Umbilical cord (tissue), 2 donors: ENCODE results near the gene ALX3. TPM values are rescaled to one million over a fixed set of nuclear protein-coding genes. Genes with fewer than 3 reads are reported as not detected.
"Not testable (repeated sequence)": the region's sequence is repeated elsewhere in the genome, so short reads cannot be mapped to it uniquely, and the experiment has no call there.

Experiments
- DNase-seq: peaks from one replicate; pipeline ENCODE4 v3.0.0-alpha.2; 2015; ENCODE audit warnings: low spot score
- total RNA-seq: library from RNA; depleted of rRNA; stranded (reverse); fragments of >200 nt; gene quantifications from one replicate; pipeline ENCODE4 v1.2.3, GENCODE V29; 2014; ENCODE audit warnings: low replicate concordance; ENCODE audit not compliant: insufficient read depth

ALX3 gene
- total RNA-seq, 1 donor from 2014 or later, result 0.48 TPM

DNA sequence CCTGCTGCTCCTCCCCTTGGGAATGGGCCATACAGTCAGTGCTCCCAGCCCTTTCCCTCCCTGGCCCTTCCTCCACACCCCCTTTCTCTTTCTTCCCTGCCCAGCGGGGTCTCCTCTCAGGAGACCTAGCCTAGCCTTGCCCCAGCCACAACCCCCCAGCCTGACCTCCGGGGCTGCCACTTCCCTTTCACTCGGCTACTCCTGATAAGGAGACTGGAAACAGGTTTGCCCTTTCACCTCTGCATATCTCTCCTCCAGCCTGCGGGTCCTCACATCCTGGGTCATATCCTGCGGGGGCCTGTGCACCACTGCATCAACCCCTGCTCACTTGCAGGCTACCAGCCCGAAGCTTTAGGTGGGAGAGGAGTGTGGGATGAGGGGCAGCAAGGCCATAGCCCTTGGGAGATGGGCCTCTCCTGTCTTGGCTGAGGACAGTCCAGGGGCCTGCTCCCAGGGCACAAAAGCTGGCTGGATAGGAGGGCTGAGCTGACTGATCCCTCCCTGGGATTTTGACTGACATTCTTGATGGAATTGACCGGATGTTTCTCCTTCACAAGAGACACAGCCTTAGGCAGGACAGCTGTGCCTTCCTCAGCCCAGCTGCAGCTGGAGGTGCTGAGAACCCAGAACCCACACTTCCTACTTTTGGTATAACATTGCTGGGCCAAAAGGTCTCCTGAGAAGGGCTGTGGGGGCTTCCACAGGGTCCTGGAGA is 19.2 kb upstream of the ALX3 start:
- no peak for DNase-seq

DNA sequence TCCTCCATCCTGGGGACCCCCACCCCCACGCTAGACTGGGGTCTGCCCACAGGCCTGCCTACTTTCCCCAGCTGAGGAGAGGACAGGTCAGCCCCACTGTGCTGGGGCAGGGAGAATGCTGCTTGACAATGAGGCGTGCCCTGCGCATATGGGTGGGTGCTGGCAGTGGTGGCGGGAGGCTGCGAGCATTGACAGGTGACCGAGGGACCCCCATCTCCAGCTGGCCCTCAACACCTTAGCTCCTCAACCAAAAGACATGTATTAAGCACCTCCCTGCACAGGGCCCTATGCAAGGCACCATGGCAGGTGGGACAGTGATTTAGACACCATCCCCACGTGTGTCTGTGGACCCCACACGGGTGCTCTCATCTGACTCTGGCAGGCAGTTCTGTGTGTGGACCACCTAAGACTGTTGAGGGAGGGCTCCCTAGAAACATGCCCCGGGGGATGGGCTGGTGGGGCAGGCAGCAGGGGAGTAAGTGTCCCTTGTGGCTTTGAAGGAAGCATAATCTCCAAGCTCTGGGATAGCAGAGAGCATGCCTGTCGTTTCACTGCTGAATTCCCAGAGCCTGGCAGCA is 18.4 kb upstream of the ALX3 start:
- DNase-seq, result no peak

DNA sequence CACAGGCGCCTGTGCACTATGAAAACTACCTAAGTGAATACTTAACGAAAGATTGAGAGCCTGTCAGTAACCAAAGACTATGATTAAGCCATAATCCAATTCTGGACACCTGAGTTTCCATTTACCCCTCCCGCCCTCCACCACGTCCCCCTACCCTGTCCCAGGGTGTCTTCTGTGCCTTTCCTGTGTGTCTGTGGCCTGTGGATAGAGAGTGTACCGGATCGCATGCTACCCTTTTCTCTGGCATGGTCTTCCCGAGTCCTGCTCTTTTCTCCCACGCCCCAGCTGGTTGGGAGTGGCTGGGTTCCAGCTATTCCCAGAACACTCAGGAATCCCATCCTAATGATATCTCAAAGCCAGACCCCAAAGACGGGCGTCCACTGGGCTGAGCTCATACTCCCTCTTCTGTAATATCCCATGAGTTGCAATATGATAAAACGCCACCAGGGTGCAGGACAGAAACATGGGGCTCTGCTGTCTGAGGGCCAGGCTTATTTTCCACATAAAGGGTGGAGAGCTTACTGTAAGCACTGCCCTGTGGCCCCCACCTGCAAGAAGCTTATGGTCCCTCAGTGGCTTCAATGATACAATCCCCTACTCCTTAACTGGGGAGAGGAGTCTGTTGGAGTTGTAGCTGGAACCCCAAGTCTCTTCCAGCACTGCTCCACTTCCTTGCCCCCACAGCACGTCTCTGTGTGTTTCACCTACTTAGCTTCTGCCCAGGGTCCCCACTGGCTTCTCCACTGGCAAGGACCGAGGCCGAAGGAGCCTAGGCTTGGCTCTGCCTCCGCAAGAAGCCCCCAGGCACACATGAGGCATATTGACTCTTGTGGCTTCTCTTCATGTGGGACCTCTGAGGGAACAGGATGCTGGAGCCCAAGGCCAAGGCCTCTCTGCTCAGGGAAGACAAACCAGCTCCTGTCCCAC is 17.6 kb upstream of the ALX3 start:
- peak; percentile 56 for DNase-seq

DNA sequence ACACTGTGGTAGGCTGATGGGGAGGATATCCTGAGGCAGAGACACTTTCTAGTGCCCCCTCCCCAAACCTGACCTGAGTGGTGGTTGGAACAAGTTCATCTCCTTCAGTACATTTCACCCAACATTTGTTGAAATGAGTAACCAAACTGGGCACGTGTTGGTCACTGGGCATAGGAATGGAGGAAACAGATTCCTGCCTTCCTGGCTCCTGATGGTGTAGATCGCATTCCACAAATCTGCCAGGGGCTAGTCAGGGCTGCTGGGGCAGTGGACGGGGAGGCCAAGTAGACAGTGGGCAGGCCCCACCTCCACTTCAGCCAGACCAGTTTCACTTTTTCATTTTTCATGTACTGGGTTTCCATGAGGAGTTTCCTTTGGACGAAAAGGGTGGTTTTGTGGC is 16.5 kb upstream of the ALX3 start:
- DNase-seq, result no peak

DNA sequence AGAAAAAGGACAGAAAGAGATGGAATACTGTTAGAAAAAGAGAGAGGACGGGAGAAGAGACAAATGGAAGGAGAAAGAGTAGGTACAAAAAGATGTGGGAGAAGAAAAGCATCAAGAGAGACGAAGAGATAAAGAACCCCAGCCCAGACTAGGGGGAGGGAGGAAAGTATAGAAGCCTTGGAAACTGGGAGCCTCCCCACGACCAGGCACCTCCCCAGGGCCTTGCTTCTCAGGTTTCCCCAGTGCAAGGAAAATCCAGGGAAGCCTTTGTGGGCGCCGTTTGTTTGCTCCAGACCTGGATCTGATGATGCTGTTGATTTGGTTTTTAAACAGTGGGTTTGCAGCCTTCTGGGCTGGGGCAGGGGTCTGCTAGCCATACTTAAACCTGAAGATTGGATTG is 15.2 kb upstream of the ALX3 start:
- DNase-seq, result no peak

DNA sequence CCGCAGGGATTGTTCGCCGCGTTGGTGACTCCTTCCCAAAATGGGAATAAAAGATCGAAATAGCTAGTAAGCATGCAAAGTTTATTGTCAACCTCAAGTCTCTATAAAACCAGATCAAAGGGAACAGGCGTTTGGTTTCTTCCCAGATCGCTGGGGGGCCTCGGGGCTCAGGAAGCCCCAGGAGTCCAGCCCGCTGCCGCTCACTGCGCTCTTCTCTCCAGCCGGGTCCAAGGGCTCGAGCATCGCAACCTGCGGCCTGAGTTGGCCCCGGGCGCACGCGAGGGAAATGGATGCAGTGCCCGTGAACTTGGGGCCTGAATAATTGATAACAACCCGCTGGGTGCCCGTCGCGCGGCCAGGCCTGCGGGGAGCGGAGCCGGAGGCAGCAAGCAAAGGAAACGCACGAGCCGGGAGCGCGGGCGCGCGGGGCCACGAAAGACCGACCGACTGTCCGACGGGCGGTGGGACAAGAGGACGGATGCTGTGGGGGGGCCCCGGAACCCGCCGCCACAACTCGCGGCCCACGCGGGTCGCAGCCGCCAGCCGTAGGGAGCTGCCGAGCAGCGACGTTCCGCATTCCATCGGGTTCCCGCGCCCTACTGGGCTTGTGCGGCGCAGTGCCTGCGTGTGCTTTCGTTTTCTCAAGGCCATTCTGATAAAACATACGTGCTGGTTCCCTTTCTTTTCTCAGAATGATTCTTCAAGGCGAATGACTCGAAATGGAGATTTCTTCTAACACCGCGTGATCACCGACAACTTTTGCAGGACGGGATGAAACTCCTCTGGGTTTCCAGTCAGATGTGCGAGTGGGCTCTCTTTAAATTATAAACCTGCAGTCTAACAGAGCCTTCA is 14.0 kb upstream of the ALX3 start:
- DNase-seq, result peak; percentile 65

DNA sequence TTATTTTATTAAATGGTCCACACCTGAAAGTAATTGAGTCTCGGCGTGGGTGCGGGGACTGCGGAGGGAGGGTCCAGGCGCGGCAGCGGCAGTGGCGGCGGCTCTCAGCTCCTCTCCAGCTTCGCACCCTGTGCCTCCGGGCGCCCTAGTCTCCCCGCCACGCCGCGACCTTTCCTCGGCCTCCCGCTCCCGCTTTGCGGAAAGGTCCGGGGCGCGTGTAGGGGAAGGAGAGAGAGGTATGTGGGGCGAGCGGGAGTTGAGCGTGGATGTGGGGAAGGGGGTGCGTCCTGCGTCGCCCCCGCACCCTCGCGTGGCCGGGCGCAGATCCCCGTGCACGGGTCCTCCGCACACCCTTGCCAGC is 13.4 kb upstream of the ALX3 start:
- DNase-seq, result no peak

DNA sequence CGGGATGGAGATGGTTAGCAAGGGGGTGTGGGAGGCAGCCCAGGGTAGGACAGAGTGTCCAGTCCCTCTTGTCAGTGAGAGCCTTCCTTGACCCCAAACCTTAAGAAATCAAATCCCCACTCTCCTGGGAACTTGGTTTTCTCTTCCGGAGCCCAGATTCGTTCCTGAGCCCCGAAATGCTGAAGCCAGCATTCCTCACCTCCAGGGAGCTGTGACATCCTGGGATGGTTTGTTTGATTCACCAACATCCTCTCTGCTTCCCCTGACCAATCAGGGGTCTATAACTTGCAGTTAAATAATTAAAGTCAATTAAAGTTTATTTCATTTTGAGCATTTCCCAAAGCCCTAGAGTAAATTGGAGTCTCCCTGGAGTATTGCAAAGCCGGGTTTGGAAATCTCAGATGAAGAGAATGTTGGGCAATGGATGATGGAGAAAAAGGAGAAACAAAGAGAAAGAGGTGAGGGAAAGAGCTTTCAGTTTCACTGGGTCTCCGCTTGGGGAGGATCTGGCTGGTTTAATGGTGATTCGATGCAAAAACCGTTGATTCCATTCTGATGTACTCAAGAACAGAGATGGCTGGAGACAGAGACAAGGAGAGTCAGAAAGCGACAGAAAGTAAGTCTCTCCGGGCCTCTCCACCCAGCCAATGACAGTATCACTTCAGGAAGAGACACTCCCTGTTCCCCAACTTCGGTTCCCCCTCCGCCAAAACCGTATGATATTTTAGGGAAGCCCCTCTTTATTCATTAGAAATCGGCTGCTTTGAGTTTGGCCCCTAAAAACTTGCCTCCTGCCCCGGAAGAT is 12.8 kb upstream of the ALX3 start:
- no peak for DNase-seq

DNA sequence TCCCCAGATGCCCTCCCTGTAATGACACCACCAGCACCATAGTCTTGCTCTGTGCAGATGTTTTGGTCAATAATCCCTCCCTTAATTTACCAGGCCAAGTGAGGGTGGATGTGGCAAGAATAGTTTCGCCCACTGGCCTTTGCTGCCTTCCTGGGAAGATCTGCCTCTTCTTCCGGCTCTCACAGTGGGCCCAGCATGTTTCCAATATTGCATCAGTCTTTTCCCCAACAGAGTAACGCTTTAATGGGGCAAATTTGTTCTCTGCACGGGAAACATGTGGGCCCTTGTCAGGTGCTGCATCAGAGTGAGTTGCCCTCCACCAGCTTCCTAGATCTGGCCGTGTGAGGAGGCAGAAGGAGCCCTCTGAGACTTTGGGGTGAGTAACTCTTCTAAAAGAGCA is 12.0 kb upstream of the ALX3 start:
- DNase-seq, result no peak

DNA sequence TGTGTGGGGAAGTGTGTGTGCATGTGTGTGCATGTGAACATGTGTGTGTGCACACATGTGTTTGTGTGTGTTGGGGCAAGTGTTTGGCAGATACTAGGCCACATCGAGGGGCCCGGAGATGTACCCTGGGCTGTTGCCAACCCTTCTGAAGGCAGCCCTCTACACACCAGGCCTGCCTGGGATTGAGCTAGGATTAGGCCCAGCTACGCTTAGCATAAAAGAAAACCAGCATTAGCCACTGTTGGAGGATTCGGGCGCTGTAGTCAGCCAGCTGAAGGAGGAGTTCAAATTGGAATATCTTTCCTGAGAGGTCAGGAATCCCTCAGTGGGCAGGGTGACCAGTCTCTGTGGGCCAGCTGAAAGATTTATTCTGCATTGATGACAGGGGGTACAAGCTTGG is 10.6 kb upstream of the ALX3 start:
- DNase-seq, result peak; percentile 91

DNA sequence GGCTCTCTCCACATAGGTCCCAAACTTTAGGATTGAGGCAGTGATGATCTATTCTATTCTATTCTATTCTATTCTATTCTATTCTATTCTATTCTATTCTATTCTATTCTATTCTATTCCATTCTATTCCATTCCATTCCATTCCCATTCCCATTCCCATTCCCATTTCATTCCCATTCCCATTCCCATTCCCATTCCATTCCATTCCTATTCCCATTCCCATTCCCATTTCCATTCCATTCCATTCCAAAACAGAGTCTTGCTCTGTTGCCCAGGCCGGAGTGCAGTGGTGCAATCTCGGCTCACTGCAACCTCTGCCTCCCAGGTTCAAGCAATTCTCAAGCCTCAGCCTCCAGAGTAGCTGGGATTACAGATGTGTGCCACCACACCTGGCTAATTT is 9.5 kb upstream of the ALX3 start:
- DNase-seq, result not testable (repeated sequence)

DNA sequence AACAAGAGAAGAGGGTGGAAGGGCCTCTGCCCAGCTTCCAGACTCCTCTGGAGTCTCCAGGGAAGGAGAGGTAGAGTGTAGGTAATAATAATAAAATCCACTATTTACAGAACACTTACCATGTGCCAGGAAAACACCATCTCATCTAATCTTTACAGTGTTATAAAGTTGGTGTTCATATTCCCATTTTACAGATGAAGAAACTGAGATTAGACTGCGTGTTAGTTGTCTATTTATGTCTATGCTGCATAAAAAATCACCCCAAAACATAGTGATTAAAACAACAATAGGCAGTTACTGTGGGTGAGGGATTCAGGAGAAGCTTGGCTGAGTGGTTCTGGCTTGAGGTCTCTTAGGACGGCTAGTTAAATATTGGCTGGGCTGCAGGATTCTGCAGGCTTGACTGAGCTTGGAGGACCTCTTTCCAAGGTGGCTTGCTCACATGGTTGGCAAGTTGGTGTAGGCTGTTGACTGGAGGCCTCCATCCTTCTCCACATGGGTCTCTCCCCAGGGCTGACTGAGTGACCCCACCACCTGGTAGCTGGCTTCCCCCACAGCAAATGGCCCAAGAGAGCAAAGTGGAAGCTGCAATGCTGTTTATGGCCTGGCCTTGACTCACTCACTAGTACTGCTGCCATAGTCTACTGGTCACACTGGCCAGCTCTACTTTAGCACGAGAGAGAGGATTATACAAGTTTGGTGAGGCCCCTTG is 6.5 kb upstream of the ALX3 start:
- DNase-seq, result no peak

DNA sequence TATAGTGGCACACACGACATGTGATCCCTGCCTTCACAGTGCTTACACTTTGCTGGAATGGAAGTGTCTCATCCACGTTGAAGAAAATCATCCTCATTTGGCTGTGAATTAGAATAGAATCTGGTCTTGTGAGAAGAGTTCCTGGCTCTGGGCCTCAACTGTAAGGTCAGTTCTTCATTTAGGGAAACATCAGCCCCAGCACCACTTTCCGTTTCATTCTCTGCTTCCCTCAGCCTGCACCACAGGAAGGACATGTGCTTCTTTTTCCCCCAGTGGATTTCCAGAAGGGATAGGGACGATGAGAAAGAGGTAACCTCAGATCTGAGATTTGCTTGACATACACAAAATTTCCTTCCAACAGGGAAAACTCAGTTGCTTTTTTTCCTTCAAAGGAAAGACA is 3.7 kb upstream of the ALX3 start:
- no peak for DNase-seq

DNA sequence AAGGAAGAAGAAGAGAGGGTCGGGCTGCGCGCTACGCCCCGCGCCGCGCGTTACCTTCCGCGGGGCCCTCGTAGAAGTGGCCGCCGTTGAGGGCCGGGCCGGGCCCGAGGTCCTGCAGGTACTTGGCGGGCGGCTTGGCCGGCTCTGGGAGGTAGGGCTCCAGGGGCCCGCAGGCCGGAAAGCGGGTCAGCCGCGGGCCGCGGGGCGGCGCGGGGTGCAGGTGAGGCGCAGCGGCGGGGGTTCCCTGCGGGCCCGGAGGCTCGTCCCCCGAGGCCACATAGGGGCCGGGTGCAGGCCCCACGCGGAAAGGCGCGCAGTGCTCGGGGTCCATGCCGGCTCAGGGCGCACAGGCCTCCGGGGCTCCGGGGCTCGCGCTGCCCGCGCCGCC is 196 bp downstream of the ALX3 start:
- no peak for DNase-seq

DNA sequence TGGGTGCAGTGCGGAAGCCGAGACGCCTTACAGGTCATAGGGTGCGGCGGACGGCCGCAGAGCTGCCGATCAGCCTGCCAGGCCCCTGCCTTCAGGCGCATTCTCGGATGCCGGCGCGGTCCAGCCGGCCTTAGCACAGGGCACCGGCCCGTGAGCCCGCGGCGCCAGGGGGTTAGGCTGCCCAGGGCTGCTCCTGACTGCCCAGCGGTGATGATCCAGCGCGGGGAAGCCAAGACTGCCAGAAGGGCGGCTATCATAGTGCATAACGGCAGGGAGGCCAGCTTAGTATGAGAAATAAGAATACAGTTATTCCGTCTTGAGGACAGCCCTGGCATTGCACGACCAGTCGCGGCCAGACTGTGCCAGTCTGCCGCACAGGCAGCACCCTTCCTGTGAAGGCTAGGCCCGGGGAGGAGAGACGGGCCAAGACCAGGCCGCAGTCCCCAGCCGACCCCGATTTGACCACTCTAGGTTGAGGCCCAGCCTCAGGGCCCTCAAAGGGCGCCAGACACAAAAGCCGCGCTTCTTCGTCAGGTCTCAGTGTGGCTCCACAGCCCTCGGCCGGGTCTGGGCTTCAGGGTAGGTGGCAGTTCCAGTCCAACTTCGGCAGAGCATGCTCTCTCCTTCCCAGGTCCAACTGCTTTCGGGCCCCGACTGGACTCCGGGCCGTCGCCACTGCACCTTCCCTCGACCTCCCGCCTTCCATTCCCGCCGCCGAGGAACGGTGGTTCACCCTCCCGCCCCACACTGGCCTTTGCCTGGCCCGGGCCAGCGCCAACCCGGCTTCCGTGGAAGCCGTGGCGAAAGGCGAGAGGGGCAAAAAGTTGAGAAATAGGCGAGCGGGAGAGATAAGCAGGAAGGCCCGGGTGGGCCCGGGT is 829 bp downstream of the ALX3 start:
- DNase-seq, result no peak

DNA sequence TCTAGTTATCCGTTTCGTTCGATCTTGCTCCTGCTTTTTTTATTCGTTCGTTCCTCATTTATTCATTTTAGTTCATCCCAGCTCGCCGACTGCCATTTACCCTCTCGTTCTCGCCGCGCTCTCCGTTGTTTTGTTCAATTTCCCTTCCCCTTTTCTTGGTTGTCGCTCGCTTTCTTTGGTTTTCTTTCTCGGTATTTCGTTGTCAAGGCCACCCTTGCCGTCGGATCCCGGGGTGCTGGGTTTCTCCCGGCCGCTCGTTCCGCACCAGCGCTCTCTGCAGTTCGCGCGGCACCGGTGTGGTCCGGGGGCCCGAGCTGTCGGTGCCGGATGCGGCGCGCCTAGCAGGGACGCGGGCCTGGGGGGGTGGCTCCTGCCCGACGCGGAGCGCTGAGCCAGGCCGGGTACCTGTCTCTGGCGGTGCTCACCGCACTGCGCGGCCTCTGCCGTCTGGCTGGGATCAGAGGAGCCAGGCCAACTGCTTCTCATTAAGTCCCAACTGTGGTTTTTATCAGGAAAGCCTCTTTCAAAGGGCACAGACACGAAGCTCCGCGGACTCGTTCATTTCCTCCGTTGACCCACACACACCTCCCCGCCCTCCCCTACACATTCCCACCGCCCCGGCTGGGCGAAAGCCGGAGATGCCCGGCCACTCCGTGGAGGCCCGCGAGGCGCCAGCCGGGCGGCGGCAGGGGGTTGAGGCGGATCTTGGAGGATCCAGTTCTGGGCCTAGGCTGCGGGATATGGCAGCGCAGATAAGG is 1.6 kb downstream of the ALX3 start:
- DNase-seq, result no peak

DNA sequence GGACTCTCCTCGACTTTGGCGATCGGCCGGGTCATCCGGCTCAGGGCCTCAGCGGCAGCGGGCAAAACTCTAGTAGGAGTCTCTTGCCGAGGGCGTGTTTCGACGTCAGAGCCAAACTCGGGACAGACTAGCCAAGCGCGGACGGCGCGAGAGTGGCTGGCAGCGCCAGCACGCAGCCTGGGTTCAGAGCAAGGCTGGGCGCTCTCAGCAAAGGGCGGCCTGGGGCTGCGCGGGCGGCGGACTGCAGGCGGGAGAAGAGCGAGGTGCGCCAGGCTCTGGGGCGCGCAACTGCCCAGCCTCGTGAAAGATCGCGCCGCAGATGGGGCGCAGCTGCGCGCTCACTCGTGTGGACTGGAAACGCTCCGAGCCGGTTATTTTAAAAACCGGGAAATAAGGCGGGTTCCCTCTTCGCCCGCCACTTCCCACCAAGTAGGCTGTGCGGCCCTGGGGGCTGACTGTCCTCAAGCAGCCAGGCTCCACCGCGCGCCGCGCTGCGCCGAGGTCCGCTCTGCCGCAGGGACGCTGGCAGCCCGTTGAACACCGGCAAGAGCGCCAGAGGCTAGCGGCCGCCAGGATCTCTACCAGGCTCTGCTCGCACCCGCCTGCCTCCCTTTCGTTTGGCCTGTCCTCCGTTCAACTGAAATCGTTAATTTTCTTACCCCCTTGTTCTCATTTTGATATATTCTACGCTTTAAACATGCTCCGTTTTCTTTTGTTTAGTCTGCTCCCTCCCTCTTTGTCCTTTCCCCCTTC is 2.4 kb downstream of the ALX3 start:
- no peak for DNase-seq

DNA sequence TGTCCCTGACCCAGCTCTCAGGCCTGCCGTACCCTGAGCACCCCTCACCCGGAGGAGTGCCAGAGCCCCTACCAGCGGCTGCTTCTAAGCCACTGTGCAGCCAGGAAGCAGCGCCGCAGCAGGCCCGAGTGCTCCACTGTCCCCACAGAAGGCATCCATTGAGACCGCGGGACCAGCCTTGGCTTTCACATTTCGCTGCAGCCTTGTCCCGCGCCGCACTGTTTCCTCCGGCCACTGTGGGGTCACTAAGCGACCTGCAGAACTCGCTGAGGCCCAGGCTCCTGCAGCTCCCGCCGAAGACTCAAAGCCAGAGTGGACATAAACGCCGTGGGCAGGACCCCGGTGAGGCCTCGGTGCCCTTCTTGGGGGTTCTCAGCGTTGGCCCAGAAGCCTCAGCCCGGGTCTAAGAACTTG is 3.0 kb downstream of the ALX3 start:
- no peak for DNase-seq
